ENCODE measurements around the gene MAPK8IP1.

GRCh38 chr11:45919806-45920530 is 34.5 kb downstream of the MAPK8IP1 start:
- TF ChIP-seq EP300 (conservative IDR thresholded peaks at IDR 0.05; ENCODE audit: poor library complexity, severe bottlenecking) (no peak), CTCF (IDR thresholded peaks at IDR 0.05; ENCODE audit: poor library complexity, severe bottlenecking) (no peak), MXI1 (conservative IDR thresholded peaks at IDR 0.05; ENCODE audit: poor library complexity, severe bottlenecking) (no peak), EZH2 (IDR thresholded peaks at IDR 0.05; ENCODE audit: borderline replicate concordance, insufficient read depth, low read length, poor library complexity, severe bottlenecking) (no peak), TAF1 (IDR thresholded peaks at IDR 0.05; ENCODE audit: low read depth) (no peak), POLR2AphosphoS5 (IDR thresholded peaks at IDR 0.05) (no peak)
